Islet precursor cell (in vitro differentiated cells): ENCODE results near the gene NRP1.

Experiments
- DNase-seq: peaks from one replicate; pipeline ENCODE4 v3.0.0-alpha.2; 2018

The NRP1 gene

DNA sequence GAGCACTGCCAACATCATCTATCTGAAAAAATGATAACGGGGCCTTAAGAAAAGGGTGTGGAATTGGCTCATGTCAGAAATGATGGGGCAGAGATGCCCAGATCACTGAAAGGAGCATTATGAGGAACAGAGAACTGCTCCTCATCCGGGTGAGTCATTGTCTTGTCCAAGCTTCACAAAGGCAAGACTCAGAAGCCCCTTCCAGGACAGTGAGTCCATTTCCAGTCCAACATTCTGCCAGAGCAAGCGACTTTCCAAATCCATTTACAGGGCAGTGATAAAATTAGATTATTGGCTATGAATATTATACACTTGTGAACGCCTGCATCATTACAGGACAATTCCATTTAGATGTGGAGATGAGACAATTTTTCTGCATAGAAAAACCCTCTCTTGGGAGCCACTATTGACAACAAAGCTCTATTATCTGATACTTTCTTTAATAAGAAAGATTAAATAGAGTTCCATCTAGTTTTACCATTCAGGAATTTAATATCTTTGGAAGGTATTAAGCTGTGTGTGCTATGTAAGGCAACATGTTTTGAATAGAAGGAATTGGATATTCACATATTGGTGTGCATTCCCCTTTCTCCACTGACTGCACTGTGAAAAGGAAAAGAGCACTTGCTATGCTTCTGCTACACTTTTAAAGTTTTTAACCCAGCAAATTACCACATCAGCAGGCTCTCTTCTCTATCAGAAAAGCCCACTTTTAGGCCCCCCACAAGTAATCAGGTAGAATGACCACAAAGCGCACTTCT is 159.6 kb downstream of the NRP1 start:
- DNase-seq: no peak

DNA sequence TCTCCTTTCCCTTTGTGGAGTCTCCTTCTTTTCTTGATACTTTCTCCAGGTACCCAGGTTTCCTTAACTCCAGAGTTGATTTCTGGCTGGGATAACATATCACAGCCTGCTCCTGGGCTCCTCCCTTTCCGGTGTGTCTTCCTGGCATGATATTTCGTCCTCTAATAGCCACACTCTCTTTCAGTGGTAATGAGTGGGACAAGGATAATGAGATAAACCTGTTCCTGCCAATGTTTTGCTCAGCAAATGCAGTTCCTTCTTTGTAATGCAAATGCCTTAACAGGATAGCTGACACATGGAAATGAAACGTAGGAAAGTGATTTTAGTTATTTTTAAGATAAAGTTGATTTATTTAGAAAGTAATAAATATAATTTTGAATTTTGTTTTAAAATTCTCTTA is 168.6 kb downstream of the NRP1 start:
- no peak for DNase-seq

DNA sequence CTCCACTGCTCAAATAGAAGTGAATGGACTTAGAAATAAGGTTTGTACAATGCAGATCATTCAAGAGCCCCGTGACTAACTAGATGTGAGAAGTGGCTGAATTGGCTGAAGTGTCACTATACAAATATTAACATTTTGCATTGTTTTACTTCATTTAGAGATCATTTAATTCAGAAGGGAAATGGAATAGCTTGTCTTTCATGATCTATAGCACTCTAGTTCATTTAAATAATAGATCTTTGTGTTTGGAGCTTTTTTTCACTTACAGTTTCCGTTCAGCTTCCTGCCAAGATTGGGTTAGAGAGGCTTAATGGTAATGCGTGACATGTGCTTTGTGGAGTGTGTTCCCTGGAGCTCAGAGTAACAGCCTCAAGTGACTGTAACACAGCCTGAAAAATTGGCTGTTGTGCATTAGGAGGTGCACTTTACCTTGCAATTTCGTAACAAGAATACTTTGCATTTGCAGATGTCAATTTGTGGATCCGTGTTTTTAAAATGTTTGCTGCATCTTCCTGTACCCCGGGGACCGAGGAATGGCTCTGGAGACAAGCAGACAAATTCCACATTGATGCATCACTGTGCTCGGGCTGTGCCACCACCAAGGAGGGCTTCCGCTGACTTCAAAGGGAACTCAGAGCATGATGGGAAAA is 170.3 kb downstream of the NRP1 start:
- DNase-seq: peak; percentile 74

DNA sequence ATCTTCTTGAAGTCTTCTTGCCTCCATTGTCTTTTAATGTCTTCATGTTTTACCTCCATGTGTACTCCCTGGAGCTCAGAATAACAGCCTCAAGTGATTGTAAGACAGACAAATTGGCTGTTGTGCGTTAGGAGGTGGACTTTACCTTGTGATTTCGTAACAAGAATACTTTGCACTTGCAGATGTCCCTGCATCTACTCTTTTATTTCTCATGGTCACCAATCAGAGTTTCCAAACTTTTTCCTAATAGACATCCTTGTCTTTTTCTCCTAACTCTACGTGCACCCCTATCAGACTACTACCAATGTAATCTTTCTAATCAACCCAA is 172.3 kb downstream of the NRP1 start:
- no peak for DNase-seq

DNA sequence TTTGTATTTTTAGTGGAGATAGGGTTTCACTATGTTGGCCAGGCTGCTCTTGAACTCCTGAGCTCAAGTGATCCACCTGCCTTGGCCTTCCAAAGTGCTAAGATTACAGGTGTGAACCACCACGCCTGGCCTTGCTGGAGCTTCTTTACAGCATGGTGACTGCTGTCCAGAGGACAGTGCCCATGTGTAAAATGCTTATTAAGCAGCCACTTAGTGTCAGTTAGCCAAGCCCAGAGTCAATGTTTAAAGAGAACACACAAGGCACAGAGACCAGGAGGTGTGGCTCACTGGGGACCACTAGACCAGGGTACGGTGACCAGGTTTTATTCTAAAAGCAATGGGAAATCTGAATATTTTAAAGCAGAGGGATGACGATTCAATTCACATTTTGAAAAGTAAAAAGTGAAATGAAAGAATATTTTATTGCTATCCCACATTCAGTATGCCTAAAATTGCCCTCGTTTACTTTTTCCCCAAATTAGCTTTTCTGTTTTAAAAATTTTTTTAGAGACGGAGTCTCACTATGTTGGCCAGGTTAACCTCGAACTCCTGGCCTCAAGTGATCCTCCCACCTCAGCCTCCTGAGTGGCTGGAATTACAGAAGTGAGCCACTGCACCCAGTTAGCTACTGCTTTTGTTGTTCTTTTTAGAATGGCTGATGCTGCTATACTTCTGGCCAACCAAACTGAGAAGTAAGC is 172.8 kb downstream of the NRP1 start:
- no peak for DNase-seq

DNA sequence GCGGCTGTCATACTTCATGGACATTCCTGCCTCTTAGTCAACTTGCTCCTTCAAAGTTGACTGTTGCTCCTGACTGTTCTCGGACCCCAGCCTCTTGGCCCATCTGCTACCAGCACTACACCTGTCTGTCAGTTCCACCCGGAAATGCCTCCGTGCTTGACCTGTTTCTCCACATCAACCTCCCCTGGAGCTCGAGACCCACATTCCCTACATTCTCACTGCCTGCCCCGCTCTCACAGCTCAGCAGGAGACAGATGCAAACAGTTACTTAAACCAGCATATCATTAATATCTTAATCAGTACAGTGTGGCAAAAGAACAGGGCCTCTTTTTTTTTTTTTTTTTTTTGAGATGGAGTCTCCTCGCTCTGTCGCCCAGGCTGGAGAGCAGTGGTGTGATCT is 174.3 kb downstream of the NRP1 start:
- DNase-seq: peak; percentile 79

DNA sequence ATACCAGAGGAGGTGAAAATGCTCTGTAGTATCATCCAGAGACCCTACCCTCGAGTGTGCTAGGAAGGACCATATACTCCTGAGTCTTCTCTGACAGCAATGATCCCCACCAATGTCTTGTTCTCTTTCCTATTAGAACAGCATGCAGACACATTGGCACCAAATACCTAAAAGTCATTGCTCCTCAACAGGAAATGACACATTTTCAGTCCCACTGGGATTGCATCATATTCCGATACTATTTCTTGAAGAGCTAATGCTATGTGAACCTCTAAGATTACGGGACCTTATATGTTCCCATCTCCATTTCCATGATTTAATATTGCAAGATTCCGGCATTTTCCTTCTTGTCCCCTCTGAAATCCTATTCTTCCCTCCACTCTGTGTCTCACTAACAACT is 177.4 kb downstream of the NRP1 start:
- no peak for DNase-seq

DNA sequence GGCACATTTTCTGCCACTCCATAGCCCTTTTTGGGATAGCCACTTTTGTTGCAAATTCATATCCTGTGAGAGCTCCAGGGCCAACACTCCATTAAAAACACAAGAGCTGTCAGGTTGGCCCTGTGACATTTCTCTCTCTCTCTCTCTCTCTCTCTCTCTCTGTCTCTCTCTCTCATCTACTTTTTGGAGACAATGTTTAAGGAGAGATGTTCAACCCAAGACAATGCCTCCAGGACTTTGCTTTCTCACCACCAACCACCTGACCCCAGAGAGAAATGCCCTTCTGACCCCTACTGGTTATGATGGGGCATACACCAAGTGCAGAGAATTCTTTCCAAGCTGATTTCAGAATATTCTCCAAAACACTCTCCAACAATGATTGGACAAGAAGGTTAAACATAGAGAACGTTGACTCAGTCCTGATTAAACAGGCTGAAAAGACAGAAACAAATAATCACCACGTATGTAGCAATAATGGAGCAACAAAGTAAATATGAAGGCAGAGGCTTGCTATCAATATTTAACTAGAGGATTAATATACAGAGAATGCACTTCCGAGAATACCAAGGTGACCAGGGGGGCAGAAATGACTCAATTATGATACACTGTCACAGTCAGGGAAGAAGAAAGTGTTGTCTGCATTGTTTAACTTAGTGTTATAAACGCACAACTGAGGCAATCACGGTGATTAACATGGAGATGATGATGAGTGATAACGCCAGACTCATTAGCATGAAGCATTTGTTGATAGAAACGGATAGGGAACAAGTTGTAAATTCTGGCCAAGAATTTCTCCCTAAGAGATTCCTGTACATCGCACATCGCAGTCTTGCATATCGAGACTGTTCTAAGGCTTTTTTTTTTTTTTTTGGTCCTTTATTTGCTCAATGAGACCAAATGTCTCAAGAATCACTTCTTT is 178.5 kb downstream of the NRP1 start:
- no peak for DNase-seq

DNA sequence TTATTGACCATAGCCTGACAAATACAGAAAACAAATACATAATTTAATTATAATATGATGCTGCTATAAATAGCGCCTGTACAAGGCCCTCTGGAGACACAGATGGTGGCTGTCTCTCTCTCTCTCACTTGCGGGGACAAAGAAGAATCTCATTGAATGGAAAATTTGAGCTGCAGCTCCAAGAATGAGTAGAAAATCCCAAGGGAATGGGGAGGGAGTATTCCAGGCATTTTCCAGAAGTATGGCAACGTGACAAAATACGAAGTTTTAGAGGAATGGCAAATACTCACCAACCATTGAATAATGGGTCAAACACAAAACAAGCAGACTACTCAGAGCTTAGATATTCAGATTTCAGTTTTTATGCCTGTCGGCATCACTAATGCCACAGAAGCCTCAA is 179.9 kb downstream of the NRP1 start:
- DNase-seq: no peak

DNA sequence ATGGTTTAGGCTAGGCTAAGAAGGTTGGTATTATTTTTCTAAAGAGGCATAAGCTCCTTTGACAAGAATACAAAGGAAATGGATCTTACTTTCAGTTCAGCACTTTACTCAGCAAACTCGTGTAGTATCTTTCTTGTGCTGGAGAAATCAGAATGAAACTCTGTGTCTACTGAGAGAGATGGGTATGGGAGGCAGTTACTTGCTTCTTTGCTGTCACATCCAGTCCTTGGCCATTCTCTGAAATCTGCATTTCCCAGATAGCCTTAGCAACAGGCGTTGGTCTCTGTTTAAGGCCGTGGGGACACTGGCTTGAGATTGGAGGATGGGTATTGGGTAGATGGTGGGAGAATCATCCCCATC is 180.5 kb downstream of the NRP1 start:
- DNase-seq: no peak

DNA sequence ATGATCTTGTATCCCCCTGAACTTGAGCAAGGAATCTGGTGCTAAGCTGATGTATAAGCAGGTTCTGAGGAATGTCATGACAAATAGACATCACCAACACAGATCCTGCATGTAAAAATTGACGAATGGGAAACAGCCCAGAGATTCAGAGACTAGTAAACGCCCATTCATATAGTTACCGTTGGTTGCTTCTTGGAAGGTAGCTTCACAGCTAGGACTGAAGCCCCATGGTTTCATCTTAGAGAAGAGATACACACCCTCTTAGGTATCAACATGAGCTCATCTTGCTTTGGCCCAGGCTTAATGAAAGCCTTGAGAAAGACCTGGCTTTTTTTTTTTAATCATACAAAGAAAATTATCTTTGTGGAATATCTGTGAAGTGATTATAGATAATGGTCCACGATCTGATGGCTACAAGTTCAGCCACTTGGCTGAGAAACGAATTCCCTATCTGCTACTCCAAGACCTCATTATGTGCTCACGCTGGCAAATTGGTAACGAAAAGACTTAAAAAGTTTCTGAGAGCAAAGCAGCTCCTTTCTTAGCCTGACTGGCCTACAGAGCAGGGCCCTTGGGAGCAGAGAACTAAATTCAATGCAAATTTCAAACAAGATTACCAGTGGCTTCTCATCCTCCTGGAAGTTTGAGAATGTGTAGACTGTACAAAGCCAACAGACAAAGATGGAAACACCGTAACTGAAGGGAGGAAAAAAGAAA is 181.1 kb downstream of the NRP1 start:
- no peak for DNase-seq

DNA sequence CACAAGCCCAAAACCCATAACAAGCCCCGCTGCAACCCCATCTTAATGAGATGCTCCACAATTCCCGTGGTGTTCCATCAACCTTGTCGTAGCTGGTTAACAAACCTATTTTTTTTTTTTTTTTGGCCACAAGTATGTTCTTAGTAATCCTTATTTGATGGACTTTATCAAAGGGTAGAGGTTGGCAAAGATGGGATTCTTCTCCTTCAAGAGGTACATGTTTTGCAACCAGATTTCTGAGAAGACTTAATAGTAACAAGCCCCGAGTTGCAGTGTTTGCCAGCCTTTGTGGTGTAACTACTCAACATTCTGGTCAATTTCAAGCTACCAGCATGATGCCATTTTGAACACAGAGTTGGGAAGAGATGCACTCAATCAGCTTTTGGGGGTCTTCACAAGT is 181.7 kb downstream of the NRP1 start:
- DNase-seq: no peak

DNA sequence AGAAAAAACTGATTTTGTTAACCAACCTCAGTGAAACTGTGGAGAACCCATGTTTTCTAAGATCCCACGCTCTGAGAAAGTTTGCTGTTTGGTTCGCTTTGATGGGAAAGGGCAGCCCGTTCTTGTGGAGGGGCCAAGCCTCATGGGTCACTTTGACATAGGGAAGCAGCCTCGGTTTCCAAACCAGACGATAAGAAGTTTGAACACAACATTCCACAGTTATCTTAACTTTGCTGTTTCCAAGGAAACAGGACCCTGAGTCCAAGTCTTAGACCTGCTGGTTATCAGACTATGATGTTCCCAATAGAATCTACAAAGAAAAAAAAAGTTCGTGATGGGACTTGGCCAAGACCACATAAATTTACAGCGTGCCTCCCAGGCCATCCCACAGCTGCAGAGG is 182.3 kb downstream of the NRP1 start:
- DNase-seq: no peak

DNA sequence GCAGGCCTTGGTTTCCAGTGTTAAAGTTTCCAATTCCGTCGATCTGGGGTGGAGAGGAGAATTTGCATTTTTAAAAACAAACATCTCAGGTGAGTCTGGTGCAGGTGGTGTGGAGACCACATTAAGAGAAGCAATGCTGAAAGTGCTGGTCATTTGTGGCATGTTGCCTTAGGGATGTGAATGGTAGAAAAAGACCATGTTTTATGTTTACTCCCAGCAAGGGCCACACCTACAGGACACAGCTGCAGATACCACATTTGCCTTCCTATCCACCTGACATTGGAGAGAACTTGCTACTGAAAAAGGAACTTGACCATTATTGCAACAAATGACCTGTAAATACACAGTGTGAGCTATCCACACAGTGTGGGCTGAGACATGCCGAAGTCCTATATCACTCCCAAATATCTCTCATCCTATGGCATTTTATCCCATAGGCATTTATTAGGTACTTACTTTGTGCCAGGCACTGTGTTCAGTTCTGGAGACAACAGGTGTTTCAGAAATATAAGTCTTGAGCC is 183.1 kb downstream of the NRP1 start:
- no peak for DNase-seq

DNA sequence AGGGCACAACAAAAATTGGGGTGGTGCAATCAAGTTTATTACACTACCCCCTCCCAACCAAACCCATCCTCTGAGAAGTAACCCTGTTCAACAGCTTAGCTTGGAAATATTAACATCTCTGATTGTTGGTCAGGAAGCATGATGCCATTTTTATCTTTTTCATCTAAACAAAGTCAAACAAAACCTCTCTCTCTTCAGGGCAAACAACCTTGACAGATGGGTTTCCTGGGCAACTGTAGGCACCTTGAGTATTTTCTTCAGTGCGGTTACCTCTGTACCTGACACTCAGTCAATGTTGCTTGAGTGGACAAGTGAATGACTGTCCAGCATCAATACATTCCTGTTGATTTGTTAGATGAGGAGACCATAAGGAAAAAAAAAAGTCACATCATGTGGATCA is 183.6 kb downstream of the NRP1 start:
- DNase-seq: no peak

DNA sequence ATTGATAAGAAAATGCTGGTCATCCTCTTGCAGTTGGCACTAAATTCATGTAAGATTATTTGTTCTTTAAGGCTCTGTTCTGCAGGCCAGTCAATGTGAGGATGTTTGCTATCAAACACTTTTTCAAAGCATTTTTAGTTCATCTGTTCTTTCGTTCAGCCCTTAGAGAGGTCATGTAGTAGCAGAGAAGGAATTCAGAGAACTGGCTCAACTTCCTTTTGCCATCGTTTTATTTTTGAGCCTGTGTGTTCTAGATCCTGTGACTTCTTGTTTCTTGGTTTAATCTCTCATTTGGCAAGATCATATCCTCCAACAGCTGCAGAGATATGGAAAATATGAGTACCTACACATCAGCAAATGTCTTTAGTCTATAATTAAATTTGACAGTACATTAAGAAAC is 184.3 kb downstream of the NRP1 start:
- no peak for DNase-seq

DNA sequence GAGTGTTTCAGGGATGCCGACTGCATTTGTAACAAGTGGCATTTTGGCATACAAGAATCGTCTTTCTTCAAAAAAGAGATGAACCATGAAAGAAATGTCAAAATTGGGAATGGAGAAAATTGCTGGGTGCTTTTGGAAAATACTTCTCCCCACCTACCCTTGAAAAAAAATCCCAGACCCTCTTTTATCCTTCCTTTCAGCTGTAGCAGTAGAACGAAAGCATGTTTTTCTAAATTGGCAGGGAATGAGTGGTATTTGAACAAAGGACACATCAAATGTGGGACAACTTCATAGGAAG is 187.5 kb downstream of the NRP1 start:
- DNase-seq: no peak

DNA sequence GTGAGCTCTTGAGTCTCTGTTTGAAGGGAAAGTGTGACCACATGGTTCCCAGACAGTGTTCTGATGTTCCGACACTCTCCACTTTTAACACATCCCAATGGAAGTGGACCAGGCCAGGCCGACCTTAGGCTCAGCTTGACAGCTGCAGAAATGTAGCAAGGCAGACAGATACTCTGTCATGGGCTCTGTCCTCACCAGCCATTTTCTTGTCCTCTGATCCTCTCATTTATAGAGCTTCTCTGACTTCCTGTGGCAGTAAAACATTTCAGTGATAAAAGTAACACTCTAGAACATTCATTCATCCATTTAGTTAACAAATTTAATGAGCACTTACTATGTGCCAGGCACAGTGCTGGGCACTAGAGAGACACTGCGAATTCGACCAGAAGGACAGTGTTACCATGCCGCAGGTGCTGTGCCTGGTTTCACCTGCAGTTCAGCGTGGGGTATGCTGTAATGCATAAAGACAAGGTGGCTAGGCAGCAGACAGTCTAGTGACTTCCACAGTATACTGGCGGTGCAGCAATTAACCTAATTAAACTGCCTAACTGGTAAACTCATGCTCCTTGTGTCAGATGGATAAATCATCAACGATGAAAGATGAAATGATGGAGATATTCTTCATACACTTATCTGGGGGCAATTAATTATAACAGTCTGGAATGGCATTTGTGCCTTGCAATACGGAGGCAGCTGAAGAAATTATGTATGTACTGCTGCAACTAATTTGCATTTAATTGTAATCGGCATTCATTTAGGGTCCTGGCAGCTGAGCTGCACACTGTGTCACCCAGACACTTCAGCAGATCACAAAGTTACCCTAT is 188.1 kb downstream of the NRP1 start:
- DNase-seq: no peak

DNA sequence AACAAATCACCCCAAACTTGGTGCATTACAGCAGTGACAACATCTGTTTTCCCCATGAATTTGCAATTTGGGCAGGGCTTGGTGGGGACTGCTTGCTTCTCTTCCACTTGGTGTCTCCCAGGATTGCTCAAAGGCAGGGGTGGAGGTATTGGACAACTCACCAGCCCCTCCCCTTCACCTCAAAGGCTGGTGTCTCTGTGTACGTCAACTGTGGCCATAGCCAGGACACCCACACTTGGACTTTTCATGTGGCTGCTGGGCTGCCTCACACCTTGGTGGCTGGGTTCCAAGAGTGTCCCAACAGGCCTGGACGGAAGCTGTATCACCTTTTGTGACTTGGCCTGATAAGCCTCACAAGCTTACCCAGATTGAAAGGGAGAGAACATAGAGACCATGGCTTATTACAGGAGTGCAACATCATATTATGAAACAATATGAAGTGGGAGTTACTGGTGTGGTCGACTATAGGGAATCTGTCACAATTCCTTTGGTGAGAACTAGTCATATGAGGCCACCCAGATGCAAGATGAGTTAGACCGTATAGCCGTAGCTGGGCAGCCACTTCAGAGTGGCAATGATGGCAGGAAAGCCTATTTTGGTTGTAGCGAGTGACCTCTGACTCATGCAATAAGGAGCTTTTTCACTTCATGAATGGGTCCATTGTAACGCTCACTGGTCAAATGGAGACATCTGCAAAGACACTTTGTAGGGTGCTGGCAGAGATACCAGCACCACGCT is 188.8 kb downstream of the NRP1 start:
- DNase-seq: peak; percentile 81

DNA sequence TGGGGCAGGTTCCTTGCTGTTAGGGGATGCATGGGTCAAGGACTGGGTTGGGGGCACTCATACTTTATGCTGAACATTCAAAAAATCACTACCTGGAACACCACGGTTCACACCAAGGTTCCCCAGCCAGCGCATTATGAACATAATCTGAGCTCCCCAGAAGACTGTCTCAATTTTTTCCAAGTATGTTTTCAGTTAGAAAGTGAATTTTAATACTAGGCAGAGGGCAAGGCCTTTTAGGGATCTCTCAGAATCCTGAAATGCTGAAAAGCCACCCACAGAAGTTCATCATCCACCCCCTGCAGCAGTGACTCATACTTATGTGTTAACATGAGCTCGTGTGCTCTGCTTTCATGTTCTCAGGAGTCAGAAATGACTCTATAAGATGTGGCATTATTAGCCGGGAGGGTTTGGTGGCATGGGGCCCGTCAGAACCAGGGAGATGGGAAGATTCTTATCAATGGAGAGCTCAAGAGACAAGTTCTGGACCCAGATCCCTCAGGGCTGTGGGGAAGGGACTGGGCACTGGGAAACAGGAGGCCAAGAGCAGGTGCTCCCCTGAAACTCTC is 191.2 kb downstream of the NRP1 start:
- DNase-seq: no peak

DNA sequence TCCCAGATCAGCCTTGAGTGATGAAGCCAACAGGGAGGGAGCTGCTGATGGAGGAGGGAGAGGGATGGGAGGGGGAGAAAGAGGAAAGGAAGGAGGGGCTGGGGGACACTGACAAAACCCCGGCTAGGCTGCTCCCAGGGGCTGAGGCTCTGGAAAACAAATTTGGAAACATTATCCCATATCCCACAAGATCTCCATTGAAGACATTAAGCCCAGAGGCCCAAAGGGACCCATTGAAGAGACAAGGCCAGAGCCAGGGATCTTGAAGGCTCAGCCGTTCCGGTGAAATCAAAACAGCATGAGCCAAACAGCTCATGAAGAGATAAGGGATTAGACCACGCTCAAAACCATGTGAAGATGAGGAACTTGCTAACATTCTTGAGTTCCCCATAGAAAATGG is 192.2 kb downstream of the NRP1 start:
- no peak for DNase-seq
